OCI-M2 (cell line): ENCODE measurements around the gene SLC17A9.

Source experiments
- DNase-seq: peaks from one replicate; lab custom pipeline; 2025; ENCODE audit not compliant: unreplicated experiment; lab: John Stamatoyannopoulos, UW

SLC17A9 gene

GRCh38 chr20:62937268-62938104, 15.0 kb upstream of the SLC17A9 start:
- DNase-seq = peak; percentile 87

- no peak for DNase-seq
Observed at GRCh38 chr20:62938105-62938888, 14.2 kb upstream of the SLC17A9 start, which contains the start of gene GID8. TSS of gene GID8 (plus strand) at chr20:62938147. CDS start at chr20:62941503, 3,356 bp downstream.

GRCh38 chr20:62940875-62941274, 11.6 kb upstream of the SLC17A9 start:
- no peak for DNase-seq

- DNase-seq = no peak
Observed at GRCh38 chr20:62941792-62942191, 10.7 kb upstream of the SLC17A9 start.

GRCh38 chr20:62942456-62942855, 10.1 kb upstream of the SLC17A9 start:
- no peak for DNase-seq

- DNase-seq = no peak
Observed at GRCh38 chr20:62943396-62943795, 9.1 kb upstream of the SLC17A9 start.

GRCh38 chr20:62944184-62944583, 8.3 kb upstream of the SLC17A9 start:
- DNase-seq = no peak

GRCh38 chr20:62944746-62945145, 7.8 kb upstream of the SLC17A9 start:
- no peak for DNase-seq

- DNase-seq = no peak
Observed at GRCh38 chr20:62945771-62946339, 6.7 kb upstream of the SLC17A9 start.

- no peak for DNase-seq
Observed at GRCh38 chr20:62946918-62947317, 5.6 kb upstream of the SLC17A9 start.

GRCh38 chr20:62947532-62948300, 4.8 kb upstream of the SLC17A9 start:
- DNase-seq = no peak

- no peak for DNase-seq
Observed at GRCh38 chr20:62949153-62949821, 3.2 kb upstream of the SLC17A9 start.

GRCh38 chr20:62949962-62950361, 2.5 kb upstream of the SLC17A9 start:
- no peak for DNase-seq

GRCh38 chr20:62950741-62951140, 1.8 kb upstream of the SLC17A9 start:
- DNase-seq = no peak

- no peak for DNase-seq
Observed at GRCh38 chr20:62951143-62951895, 1.2 kb upstream of the SLC17A9 start.

- DNase-seq = no peak
Observed at GRCh38 chr20:62951896-62952372, 575 bp upstream of the SLC17A9 start.

- DNase-seq = no peak
Observed at GRCh38 chr20:62952968-62953838, 694 bp downstream of the SLC17A9 start.

- DNase-seq = no peak
Observed at GRCh38 chr20:62953839-62954703, 1.6 kb downstream of the SLC17A9 start.
